ENCODE data around the gene ZNF189. TPM values are rescaled to one million over a fixed set of nuclear protein-coding genes. Genes with fewer than 3 reads are reported as not detected.

The ZNF189 gene
- total RNA-seq, 1 donor from 2014 or later: 10.0 TPM

DNA sequence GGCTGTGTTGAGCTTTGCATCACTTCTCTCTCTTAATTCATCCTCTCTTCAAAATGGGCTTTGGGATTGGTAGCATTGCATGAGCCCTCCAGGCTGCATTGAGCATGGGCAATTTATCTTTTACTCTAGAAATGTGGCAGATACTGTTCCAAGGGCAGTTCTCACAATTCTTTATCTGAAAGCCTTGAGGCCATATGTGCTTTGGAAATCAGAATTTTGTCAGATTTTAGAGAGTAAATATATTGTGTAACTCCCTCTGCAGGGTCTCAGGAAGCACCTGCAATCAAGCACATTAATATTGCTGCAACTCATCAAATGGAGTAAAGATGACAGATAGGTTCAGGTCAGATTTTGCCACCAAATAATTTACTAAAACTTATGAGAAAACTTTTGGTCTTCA, 19.3 kb downstream of the ZNF189 start:
- intact Hi-C loops (cut with micrococcal nuclease): no loop called here

DNA sequence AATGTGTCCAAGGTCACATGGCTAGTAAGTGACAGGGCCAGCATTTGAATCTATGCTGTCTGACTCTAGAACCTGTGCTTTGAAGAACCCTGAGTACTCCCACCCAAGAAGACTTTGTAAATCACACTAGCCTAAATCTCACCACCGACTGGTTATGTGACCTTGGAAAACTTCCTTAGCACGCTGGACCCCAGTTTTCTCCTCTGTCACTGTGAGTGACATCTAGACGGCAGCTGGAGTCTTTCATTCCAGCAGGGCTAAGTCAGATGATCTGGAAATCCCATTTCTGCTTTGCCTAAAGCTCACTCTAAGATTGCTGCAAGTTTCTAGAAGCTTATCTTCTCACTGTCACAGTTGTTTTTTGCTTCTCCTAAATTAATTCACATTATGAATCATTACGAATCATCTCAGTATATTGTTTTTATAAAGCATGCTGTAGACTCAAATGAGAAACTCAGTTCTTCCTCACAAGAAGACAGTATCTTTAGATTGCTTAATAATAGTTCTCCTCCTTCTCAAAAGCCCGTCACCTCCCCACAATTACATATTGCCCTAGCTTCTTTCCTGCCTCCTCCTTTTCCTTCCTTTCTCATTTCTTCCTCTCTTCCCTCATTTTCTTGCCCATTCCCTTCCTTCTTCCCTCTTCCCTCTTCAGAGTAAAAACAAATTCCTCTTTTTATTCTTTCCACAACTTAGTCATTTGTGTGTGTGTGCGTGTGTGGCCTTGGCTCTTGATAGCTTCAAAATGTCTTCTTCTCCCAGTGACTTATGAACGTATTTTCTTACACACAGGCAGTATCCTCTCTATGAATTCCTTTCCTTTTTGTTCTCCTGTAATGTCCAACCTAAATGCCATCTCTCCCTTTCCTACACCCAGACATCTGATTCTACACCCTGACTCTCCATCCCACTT, 20.1 kb downstream of the ZNF189 start:
- intact Hi-C loops (cut with micrococcal nuclease): no loop called here

DNA sequence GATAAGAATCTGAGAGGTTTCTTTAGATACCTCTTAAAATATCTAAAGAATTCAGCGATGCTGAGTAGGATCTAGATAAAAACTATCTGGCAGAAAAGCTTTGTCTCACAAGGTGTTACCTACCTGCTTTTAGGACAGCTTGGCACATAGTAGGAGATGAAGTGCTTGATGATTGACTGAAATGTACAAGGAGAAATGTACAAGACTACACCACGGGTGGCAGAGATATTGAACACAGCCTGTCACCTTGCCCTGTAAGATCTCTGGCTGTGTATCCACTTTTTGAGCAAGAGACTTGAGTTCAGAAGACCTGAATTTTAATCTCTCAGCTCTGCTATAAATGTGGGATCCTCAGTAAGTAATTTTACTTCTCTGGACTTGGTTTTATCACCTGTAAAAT, 21.2 kb downstream of the ZNF189 start:
- intact Hi-C loops (cut with micrococcal nuclease): no loop called here

DNA sequence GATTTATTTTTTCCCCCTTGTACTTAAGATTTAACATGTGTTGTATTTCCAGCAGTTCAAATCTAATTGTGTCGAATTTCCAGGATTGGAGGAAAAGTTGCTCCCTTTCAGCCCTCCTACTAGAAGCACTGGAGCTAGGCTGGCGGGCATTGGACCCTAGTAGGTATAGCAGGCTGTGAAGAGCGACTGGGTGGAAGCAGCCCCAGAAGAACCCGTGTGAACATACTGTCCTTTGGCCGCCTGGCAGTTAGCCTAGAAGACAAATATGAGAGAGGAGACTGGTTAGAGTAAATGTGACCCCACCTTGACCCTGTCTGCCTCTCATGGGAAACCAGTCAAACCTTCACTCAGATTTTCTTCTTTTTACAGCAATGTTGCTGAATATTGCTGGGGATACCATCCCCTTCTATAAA, 23.0 kb downstream of the ZNF189 start:
- intact Hi-C loops (cut with micrococcal nuclease): no loop called here

DNA sequence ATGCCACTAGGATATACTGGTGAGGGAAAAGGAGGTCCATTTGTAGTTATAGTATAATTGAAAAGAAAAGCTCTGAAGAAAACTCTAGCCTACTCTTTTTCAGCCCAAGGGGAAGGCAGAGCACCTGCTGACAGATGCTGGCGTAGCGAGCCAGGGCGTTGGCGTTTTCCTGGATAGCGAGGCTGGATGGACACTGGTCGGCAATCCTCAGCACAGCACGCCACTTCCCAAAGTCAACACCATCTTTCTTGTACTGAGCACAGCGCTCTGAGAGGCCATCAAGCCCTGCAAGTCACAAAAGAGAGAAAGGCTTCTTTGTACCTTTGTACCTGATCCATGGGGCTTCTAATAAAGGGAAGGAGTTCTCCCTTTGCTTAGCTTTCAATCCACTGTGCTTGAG, 28.7 kb downstream of the ZNF189 start:
- intact Hi-C loops (cut with micrococcal nuclease): no loop called here

DNA sequence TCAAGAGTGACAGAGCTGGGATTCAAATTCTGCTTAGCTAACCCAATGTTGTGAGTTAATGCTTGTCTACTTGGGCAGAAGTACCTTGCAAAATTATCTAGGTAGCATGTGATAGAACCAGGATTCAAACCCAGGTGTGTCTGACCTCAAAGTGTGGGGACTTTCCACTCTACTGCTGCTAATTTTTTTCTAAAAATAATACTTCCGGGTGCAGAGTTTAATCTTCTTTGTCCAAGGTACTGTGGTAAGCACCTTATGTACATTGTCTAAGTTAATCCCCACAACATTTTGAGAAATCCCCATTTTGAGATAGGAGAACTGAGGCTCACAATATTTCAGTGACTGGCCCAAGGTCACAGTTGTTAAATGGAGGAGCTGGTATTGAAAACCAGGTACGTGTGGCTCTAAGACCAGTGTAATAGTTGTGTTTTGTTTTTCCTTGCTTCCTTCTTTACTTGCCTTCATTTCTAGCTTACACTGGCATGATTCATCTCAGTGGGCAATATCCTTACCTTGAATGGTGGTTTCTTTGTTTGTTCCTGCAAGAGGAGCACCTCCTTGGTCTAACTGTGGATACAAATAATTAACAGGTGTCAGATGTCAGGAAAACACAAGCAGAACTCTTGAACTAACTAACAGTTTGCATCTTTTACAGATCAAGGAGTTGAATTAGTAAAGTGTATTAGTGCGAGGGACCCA, 29.5 kb downstream of the ZNF189 start:
- intact Hi-C loops (cut with micrococcal nuclease): no loop called here

DNA sequence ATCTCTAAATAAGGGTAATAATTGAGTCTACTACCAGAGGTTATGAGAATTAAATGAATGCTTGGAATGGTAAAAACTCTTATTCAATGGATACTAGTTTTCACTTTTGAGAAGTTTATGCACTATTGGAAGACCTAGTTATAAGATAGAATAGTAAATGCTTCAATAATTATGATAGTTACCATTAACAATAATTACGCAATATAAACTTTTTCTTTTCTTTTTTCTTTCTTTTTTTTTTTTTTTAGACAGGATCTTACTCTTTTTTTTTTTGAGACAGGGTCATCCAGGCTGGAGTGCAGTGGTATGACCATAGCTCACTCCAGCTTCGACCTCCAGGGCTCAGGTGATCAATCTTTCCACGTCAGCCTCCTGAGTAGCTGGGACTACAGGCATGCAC, 30.3 kb downstream of the ZNF189 start:
- intact Hi-C loops (cut with micrococcal nuclease): no loop called here

DNA sequence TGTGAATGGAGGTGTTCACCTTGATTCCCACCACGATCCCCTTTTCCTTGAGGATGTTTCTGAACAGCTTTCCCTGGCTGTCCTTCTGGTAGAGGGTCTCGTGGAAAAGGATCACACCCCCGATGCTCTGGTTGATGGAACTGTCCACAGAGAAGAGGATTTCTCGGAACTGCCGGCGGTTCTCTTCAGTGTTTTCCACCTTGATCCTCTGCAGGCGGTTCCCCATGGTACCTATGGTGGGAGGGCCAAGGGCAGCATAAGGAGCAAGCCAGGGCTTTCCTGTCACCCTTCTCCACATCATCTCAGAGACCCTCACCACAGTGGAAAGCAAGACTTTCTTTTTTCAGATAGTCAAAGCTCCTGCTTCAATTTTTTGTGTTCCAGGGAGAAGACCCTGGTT, 31.1 kb downstream of the ZNF189 start:
- intact Hi-C loops (cut with micrococcal nuclease): no loop called here

DNA sequence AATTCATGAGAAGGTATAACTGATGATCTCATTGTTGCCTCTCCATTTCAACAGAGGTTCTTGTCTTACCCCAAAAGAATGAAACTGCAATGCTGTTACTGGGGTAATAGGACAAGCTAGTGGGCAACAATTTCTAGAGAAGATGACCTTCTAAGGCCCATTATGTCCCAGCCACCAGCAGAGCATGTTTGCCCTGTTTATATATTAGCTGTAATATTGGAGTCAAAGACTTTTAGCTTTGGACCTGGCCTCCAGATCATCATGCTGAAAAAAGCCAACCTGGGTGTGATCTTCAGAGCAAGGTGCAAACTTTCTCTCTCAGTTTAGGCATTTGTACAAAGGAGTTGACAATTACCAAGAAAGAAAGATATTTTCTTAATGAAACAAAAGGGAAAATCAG, 33.5 kb downstream of the ZNF189 start:
- intact Hi-C loops (cut with micrococcal nuclease): no loop called here

DNA sequence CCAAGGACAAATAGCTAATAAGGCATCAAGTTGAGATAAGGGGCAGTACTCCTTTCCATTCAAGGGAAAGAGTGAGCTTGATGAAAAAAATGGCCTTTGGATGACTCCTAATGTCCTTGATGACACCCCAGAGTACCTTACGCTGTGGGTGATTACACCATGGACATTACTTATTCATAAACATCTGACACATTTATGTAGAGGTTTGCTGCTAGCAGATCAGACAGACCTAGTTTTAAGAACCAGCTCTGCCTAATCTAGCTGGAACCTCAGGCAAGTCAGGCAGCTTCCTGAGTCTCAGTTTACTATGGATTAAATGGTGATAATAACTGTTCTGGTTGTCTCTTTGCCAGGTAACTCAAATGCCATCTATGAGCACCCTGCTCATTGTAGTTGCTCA, 34.1 kb downstream of the ZNF189 start:
- intact Hi-C loops (cut with micrococcal nuclease): no loop called here

DNA sequence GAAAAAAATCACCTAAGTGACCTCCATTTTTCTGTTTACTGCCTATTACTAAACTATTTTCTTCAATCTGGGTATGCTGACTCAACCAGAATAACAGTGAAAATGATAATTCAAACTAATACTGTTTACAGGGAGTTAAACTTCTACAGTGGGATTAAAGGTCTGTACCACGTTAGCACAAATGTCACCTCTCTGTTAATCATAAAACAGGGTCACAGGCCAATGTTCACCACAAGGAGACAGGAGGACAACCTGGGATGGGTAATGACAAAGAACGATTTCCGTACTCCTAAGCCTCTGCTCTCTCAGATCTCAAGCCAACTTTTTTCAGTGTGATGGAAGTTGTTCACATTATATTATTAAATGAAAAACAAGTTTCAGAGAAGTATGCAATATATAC, 34.6 kb downstream of the ZNF189 start:
- intact Hi-C loops (cut with micrococcal nuclease): no loop called here

DNA sequence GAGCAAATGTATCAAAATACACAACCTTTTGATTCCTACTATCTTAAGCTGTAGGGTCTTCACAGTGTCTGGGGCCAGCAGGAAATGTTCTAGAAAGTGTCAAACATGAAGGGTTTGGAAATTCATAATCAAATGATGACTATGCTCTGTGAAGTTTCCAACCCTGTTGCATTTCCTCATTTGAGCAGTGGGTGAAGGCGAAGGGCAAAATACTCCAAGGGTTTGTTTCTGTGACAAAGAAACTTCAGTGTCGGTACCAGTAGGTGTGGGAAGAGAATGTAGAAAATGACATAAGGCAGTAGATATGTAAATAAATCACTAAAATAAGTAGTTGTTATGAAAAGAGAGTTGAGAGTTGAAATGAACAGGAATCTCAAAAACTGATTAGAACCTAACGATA, 36.3 kb downstream of the ZNF189 start:
- intact Hi-C loops (cut with micrococcal nuclease): no loop called here

DNA sequence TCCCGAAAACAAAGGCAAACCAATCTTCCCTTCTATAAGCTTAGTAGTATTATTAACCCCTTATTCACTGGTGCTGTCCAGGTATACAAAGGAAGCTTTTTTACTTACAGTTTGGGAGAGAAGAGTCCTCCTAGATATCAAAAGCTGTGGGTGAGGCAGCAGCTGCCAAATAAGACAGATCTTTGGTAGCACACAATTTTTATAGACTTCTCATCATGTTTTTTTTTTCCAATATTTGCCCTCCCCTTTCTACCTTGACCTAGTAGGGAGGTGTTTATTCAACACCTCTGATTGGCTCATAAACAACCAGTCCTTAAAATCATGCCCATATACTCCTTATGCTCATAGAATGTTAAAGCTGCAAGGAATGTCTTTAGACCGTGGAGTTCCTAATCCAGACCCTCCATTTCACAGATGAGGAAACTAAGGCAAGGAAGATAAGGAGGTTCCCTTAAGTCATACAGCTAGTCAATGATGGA, 37.0 kb downstream of the ZNF189 start, which contains the start of gene ALDOB:
Gene ALDOB, minus strand, starts transcription at position 174 of the 479 bp plus-strand sequence. CDS start 4,887 bp downstream, outside the sequence.
- intact Hi-C loops (cut with micrococcal nuclease): no loop called here

DNA sequence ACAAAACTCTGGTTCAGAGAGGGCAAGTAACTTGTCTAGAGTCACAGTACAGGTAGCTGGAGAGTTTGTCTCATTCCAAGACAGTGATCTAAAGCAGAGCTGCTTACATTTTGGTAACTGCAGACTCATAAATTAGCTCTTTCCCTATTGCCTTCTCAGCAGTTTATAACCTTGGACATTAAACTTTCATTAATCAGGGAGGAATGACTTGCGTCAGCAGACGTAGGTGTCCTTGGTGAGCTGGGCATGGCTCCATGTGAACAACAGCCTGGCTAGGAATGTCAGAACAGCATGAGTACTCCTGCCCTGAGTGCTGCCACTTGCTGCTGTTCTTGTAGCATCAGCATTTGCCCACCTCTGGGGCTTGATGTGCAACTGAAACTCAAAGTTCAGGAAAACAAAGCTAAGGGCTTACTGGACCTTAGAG, 39.2 kb downstream of the ZNF189 start:
- intact Hi-C loops (cut with micrococcal nuclease): no loop called here

DNA sequence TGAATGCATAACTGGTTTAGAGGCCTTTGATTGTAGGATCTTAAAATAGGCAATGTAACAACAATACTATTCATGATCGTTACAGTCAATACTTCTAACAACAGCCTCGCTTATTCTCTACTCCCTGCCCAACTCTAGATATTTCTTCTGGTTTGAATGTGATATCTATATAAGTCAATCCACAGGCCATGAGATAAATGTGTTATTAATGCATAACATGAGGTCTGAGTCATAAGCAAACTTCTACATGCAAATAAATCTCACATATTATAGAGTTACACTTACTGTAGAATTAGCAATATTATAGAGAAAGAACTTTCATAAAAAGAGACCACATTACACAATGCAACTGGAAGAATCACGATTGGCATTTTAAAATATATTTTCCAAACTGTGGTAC, 39.9 kb downstream of the ZNF189 start:
- intact Hi-C loops (cut with micrococcal nuclease): no loop called here

DNA sequence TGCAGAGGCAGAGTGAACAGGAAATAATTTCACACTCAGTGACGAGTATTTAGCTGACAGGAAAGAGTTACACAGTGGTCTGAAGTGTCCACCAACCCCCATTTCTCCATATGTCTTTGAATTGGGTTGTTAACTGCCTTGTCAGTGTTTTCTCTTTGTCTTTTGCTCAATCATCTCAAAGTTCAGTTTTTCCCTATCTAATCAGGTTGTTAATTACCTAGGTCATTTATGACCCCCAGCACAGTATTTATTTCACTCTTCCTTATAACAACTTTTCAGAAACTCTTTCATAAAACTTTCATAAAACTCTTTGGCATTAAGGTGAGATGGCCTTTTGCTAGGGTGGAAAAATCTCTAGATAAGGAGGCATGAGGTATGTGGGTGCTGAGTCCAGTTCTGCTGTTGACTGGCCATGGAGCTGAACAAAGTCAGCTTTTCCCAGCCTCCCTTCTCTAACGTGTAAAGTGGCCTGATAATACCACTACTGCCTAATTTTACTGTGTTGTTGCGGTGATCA, 42.1 kb downstream of the ZNF189 start:
- intact Hi-C loops (cut with micrococcal nuclease): no loop called here

DNA sequence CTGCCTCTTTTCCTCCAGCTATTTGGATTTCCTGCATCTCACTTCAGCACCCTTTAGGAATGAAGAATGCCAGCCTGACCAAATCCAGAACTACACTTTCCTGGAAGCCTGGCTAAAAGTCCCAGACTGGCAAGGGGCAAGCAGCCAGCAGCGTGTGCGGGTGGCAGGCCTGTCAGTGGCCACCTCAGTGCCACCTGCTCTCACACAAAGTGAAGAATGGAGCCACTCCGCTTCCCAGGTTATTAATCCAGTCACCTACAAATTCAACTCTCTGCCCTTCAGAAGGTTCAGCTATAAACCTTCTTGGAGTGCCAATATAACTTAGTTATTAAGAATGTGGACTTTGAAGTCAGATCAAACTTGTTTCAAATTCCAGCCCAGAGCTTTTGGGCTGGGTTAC, 43.7 kb downstream of the ZNF189 start:
- intact Hi-C loops (cut with micrococcal nuclease): no loop called here

DNA sequence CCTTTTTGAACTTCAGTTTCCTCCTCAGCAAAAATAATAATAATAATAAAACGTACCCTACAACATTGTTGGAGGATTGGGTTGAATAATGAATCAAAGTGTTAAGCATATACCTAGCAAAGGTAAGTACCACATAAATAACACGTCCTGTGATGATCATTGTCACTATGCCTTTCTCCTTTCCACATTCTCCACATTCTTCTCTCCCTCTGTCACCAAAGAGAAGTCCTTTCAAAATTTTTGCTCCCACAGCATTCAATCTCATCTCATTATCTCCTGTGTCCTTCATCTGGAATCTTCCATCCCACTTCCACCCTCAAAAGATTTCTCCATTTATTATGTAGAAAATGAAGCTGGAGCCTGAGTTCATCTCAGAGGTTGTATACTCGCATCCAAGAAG, 44.1 kb downstream of the ZNF189 start:
- intact Hi-C loops (cut with micrococcal nuclease): no loop called here

DNA sequence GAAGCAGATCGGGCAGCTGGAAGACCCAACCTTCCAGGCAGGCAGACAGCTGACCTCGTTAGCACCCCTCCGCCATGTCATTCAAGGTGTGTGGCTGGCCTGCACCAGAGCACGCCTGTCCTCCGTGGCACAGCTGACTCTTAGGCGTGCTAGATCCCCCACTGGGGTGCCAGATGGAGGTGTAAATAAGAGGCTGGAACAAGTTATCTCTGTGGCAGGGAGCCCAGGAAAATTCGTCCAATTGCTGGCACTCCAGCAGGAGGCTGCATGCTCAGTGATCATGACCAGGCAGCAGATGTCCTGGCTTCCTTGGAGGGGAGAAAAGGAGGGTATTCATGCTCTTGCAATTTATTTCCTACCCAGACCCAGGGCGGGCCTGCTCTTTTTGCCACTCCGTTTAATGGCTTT, 44.7 kb downstream of the ZNF189 start:
- intact Hi-C loops (cut with micrococcal nuclease): no loop called here

DNA sequence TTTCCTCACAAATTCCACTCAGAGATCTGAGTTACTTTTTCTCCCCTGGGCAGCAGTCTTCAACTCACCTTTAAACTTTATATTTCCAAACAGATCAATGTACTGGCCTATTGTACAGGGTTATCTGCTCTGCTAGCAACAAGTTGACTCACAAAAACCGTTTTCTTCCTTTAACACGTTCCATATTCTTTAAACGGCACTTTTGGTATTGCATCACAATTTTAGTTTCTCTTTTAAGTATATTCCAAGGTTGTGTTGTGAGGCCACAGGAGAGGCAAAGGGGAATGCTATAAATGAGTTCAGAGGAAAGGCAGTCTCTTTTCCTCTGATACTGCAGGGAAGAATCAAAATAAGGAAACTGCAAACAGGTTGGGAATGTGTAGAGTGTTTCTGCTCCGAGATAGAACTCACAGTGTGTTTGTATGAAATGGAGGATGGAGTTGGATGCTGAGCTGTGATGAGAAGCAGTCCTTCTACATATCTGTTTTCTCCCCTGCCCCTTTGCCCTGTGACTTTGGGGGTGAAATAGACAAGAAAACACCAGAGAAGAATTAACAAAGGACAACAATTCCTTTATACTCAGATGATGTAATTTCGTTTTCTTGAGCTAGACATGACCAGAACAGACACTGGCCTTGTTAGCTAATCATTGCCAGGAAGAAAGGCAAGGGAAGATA, 46.8 kb downstream of the ZNF189 start:
- intact Hi-C loops (cut with micrococcal nuclease): no loop called here

DNA sequence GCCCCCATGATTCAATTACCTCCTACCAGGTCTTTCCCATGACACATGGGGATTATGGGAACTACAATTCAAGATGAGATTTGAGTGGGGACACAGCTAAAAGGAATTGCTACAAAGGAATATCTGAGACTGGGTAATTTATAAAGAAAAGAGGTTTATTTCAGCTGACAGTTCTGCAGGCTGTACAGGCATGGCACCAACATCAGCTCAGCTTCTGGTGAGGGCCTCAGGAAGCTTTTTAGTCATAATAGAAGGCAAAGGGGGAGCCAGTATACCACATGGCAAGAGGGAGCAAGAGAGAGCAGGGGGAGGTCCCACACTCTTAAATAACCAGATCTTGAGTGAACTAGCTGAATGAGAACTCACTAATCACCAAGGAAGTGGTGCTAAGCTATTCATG, 48.1 kb downstream of the ZNF189 start:
- intact Hi-C loops (cut with micrococcal nuclease): no loop called here

DNA sequence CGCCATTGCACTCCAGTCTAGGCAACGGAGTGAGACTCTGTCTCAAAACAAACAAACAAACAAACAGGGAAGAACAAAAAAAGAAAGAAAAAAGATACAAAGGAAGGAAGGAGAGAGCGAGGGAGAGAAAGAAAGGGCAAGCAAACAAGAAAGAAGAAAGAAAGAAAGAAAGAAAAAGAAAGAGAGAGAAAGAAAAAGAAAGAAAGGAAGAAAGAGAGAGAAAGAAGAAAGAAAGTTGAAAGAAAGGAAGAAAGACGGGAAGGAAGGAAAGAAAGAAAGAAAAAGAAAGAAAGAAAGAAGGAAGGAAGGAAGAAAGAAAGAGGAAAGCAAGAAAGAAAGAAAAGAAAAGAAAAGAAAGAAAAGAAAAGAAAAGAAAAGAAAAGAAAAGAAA, 50.0 kb downstream of the ZNF189 start:
- intact Hi-C loops (cut with micrococcal nuclease): loop anchor here (1.0 to 2.0 kb wide), 2 partner anchors 50 to 82 kb away; partner anchors contain the start of genes MRPL50 and ZNF189
